Body of pancreas (tissue), 4 donors: Measurements from ENCODE around the gene CFAP299.

Experiments
- CTCF ChIP-seq, 7 experiments: fragments of 450-650 bp in 4 of 7; fragments of 200-600 bp in 3 of 7; sonication (generic) in 3 of 7; IDR thresholded peaks; one replicate each; pipeline ENCODE4 v1.5.1; 2016 to 2019; ENCODE audit warnings: antibody characterized with exemption in 7 of 7
- POLR2A ChIP-seq, 3 donors: fragments of 450-650 bp; IDR thresholded peaks; one replicate each; pipeline ENCODE4 v1.6.1; 2016; ENCODE audit warnings: antibody characterized with exemption in 3 of 3, mild to moderate bottlenecking in 2 of 3

GRCh38 chr4:80446664-80447063, 111.1 kb downstream of the CFAP299 start:
- TF ChIP-seq POLR2A (IDR thresholded peaks at IDR 0.05) (no peak), CTCF (IDR thresholded peaks at IDR 0.05) (no peak)
